ENCODE results near the gene ARHGAP42.

The ARHGAP42 gene

GRCh38 chr11:100757646-100758045 lies 70.6 kb downstream of the ARHGAP42 start:
- no peak for DNase-seq (ENCODE audit: low spot score)

GRCh38 chr11:100759106-100759505 lies 72.0 kb downstream of the ARHGAP42 start:
- DNase-seq (ENCODE audit: low spot score) = peak; percentile 85

GRCh38 chr11:100759856-100760255 lies 72.8 kb downstream of the ARHGAP42 start:
- peak; percentile 89 for DNase-seq (ENCODE audit: low spot score)

- DNase-seq (ENCODE audit: low spot score) = no peak
Observed at GRCh38 chr11:100760744-100761143, 73.7 kb downstream of the ARHGAP42 start.

DNA sequence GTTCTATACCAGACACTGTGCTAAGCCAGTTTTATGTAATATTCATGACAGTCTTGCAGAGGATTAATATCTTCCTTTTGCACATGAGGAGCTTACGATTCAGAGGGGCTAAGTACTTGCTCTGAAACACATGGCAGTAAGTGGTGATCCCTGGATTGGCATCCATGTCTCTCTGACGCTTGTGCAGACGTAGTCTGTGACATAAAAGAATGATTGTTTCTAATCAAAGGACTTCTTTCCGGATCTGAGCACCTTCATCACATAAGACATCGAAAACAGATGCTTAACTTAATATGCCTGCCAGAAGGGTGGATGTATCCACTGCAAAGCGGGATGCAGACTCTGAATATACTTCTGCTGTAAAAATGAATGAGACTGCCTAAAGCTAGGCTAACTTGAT lies 74.8 kb downstream of the ARHGAP42 start:
- DNase-seq (ENCODE audit: low spot score) = no peak

- no peak for DNase-seq (ENCODE audit: low spot score)
Observed at GRCh38 chr11:100766764-100767163, 79.7 kb downstream of the ARHGAP42 start.

DNA sequence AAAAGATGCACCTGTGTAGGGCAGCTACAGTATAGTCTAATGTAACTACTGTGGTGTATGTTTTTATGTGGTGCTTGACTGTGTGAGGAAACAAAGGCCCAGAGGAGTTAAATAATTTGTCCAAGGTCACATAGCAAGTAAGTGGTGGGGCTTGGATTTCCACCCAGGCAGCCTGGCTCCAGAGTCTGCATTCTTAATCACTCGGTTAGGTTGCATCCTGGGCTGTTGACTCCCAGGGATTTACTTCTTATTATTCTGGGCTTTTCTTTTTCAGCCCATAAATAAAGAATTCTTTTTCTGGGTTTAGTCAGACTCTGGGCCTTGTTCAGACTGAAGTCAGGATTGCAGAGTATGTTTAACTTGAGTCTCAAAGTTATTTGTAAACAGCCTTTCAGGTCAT lies 82.1 kb downstream of the ARHGAP42 start:
- no peak for DNase-seq (ENCODE audit: low spot score)

- no peak for DNase-seq (ENCODE audit: low spot score)
Observed at GRCh38 chr11:100769617-100770016, 82.5 kb downstream of the ARHGAP42 start.

- DNase-seq (ENCODE audit: low spot score) = no peak
Observed at GRCh38 chr11:100774132-100774531, 87.0 kb downstream of the ARHGAP42 start.

DNA sequence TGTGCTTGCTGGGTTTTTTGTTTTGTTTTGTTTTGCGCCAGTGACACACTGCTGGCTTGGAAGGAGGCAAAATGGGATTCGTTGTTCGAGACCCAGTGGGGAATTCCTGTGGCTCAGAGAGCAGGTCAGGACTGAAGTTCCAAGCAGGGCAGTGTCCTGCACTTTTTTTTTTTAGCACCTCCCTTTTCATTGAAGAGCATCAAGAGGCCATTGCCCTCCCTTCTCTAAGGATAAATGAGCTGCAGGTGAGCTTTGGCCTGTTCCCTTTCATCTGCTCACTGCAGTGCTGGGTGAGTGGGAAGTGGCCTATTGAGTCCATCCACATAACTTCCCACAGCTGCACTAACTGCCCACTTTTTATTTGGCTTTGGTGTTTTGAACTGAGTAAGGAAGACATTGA lies 87.8 kb downstream of the ARHGAP42 start:
- DNase-seq (ENCODE audit: low spot score) = no peak

- DNase-seq (ENCODE audit: low spot score) = no peak
Observed at GRCh38 chr11:100776212-100776896, 89.3 kb downstream of the ARHGAP42 start.

DNA sequence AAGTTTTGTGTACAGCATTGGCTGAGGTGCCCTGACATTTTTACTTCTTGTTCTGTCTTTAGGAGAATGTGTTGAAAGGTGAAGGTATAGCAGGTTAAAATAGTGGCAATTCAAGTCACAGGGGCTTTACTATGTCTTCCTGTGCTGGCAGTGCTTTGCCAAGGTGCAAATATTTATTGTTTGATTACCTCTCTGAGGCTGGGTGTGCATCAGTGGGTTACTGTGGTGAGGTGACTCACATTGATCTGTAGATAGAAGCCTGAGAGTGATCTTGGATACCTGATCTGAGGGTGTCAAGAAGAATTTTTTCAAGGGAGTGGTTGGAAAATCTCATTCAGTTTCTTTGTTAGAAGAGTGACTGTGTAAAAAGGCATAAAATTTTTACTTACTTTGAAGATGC lies 90.0 kb downstream of the ARHGAP42 start:
- DNase-seq (ENCODE audit: low spot score) = no peak

GRCh38 chr11:100777736-100778135 lies 90.6 kb downstream of the ARHGAP42 start:
- DNase-seq (ENCODE audit: low spot score) = no peak

GRCh38 chr11:100778166-100778785 lies 91.2 kb downstream of the ARHGAP42 start:
- DNase-seq (ENCODE audit: low spot score) = no peak

DNA sequence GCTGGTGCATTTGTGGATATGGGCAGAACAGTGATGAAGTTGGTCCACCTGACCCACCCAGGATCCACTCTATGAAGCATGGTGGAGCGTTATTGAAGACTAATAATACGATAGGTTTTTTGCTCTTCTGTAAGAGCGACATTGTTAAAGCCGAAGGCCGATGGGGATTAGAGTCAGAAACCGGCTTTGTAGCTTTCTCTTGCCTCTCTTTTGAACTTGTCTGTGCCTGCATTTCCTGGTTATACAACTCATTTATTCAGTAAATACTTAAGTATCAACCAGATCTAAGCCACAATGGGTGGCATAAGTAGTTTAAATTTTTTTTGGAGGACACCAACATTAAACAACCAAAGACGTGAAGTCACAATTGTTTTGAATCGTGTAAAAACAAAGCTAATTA lies 93.4 kb downstream of the ARHGAP42 start:
- no peak for DNase-seq (ENCODE audit: low spot score)

GRCh38 chr11:100785148-100785983 lies 98.3 kb downstream of the ARHGAP42 start:
- DNase-seq (ENCODE audit: low spot score) = no peak

DNA sequence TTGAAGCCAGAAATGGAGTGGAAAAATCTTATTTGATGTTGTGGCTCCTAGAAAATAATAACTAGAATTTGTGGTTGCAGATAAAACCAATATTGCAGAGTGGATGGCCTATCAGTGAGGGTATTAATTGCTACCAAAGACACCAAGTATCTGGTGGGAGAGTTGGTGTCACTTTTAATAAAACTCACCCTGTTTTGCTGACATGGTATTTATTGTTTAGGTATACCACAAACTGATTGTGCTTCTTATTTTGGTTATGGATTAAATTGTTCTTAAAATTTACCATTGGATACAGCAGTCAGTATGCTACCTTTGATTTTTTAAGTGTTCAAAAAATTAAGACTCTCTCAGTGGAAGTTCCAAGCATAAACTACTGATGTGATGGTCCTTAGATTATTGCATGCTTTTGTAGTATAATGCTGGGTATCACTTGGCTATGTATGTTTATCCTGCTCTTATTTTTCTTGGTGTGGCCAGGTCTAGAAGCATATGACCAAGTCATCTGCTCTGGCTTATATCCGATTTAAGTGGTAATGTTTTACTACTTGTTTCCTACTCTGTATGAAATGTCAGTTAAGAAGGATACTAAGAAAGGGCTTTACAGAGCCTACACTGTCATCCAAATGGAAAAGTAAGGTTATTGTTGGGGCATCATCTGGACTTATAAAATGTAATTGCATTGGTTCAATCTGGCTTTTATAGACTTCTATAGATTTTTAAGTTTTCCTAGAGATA lies 101.6 kb downstream of the ARHGAP42 start:
- DNase-seq (ENCODE audit: low spot score) = no peak

GRCh38 chr11:100789500-100789899 lies 102.4 kb downstream of the ARHGAP42 start:
- DNase-seq (ENCODE audit: low spot score) = peak; percentile 9

DNA sequence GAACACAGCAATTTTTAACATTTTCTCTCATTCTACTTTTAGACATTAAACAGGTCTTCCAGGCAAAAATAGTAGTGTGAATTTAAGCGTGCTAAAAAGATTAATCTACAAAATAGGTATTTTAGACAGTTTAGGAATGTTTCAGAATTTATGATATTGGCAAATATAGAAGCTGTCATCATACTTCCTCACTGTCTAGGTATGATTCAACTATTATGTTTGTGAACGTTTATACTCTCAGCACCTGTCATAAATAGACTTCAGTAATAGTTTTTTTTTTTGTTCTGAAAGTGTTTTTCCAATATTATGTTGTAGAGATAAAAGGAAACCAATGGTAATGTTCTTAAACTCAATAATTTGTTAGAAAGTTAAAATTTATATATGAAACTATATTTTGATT lies 103.0 kb downstream of the ARHGAP42 start:
- DNase-seq (ENCODE audit: low spot score) = no peak

DNA sequence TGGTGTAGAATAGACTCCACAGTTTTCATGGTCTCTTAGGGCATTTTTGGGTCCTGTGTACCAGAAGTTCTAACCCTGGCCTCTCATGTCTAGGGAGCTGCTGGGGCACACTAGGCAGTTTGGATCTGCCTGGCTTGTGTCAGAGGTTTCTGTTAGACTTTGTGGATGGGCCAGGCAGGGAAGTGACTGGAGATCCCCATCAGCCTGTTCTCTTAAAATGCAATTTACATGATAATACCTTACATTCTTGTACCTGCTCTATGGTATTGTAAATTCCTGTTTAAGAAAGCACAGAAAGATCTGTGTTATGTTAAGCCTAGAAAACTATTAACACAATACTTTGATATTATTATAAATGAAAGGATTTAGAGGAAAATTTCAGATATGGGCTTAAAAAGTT lies 104.0 kb downstream of the ARHGAP42 start:
- no peak for DNase-seq (ENCODE audit: low spot score)

DNA sequence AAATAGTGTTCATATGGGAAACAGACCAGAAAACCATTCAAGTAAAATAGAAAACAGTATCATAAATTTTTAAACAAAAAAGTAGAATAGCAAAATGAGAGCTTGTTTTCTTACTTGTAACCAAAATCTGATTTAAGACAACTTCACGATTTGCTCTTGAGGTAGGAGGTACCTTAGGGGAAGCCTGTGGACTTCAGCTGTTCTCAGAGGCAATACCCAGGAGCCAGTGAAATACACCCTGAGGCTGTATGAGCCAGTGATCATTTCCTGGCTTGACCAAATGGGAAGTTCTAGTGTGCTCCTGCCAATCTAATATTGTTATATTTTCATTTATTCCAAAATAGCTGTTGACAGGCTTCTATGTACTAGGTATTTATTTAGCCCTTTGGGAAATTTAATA lies 104.8 kb downstream of the ARHGAP42 start:
- no peak for DNase-seq (ENCODE audit: low spot score)

DNA sequence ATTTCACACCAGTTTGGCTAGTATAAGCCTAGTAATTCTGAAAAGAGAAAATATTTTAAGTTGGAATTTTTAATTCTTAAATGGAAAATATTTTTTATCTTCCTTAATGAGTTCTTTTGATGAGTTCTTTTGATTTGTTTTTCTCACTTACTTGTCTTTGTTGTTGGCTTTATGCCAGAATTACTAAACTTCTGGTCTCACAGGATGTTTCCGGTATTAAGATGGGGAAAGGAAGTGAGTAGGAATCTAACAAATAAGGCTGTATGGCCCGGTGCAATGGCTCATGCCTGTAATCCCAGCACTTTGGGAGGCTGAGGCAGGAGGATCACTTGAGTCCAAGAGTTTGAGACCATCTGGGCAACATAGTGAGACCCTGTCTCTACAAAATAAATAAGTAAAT lies 106.4 kb downstream of the ARHGAP42 start:
- DNase-seq (ENCODE audit: low spot score) = no peak
